IPS-NIHi7 (cell line): ENCODE measurements around the gene EXD2.
"Not testable (repeated sequence)": the region's sequence is repeated elsewhere in the genome, so short reads cannot be mapped to it uniquely, and the experiment has no call there.

Source experiments
- DNase-seq: peaks from one replicate; pipeline ENCODE4 v3.0.0; 2012; ENCODE audit warnings: mixed read lengths; ENCODE audit errors: extremely low spot score

Gene EXD2

DNA sequence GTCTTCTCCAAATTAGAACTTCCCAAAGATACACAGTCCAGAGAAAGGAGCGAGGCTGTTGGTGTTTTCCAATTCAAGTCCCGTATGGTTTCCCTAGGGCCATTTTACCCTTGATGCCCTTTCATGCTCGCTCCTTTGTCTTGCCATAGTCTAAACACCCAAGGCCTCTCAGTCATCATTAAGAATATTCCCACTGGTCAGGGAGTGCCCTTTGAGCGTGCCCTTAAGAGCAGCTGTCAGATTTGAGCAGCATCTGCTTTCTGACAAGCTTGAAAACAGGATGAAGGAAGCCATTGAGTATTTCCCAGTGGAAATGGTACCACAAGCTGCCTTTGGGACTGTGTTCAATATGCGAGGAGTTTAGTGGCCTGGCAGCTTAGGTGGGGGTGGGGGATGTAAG, 58.3 kb downstream of the EXD2 start:
- no peak for DNase-seq

DNA sequence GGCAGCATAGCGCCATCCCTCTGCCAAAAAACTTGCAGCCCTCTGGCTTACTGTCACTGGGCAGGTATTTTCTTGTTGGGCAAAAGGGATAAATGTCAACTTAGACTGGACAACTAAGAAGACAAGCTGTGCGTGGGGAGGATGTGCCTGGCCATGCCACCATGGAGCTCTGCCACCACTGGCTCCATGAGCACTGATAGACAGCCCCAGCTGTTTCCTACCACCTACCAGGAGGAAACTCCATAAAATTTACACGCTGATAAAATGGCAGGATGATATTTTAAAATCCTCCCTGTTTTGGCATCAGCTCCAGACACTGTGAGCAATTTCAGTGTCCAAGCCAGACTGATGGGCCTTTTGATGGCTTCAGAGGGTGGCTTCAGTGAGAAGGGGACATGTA, 61.6 kb downstream of the EXD2 start:
- DNase-seq, result no peak

DNA sequence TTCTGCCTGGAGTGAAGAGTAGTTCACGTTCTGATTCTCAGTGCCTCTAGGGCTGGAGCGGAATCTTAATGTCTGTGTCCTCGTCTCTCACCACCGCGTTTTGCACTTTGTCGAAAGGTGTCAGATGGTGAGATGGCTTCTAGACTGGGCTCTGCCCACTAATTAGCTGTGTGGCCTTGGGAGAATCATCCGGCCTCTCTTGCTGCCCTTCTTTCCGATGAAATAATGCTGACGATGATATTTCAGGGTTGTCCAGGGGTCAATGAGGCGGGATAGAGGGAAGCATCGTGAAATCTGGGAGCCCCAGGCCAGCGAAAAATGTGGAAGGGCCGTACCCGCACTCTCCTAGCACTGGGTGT, 67.8 kb downstream of the EXD2 start:
- no peak for DNase-seq

DNA sequence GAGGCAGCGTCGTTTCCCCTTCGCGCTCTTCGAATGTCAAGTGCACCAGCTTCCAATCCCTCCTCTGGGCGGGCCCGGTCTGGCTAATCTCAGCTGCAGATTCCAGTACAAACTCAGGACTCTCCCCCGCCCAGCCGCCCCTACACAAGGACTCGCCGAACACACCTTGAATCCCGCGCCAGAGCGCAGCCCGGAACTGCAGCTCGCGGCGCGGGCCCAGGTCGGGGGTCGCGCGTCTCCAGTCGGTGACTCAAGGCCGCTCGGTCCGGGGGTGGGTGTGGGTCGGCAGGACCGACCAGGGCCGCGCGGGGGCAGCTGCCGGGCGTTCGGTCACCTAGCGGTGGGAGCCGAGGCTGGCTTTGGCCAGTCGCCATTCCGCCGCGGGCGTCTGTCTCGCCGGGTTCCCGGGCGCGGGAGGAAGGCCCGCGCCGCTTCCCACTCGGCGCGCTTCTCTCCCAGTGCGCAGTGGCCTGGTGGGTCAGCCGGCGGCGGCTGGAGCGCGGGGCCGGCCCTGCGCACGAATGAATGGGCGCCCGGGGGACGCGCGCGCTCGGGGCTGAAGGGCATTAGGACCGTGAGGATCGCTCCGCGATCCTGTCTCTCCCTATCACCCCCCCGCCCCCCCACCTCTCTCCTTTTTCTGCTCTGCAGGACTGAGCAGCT, 68.4 kb downstream of the EXD2 start, which contains the start of gene GALNT16:
Gene GALNT16, plus strand, starts transcription at position 632 of the 663 bp plus-strand sequence. CDS start 133 bp downstream, outside the sequence.
- DNase-seq, result peak; percentile 73

DNA sequence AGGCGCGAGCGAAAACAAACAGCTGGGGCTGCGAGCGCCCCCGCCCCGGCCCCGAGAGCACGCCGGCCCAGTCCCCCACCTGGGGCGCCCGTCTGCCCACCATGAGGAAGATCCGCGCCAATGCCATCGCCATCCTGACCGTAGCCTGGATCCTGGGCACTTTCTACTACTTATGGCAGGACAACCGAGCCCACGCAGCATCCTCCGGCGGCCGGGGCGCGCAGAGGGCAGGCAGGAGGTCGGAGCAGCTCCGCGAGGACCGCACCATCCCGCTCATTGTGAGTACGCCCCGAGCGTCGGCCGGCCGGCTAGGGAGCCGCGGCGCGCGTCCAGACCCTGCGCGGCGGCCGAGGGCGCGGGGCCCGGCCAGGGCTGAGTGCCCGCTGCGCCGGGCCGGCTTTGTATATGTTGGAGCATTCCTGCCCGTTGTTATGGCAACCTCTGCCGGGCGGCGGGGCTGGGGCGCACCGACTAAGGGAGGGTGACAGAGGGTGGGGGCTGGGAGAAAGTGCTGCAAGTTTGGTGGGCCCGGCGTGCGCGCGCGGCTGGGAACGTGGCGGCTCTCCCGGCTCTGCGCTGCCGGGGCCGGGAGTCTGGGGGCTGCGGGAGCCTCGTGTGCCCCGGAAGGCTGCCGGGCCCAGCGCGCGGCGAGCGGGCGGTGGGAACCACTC, 69.0 kb downstream of the EXD2 start:
- peak; percentile 64 for DNase-seq

DNA sequence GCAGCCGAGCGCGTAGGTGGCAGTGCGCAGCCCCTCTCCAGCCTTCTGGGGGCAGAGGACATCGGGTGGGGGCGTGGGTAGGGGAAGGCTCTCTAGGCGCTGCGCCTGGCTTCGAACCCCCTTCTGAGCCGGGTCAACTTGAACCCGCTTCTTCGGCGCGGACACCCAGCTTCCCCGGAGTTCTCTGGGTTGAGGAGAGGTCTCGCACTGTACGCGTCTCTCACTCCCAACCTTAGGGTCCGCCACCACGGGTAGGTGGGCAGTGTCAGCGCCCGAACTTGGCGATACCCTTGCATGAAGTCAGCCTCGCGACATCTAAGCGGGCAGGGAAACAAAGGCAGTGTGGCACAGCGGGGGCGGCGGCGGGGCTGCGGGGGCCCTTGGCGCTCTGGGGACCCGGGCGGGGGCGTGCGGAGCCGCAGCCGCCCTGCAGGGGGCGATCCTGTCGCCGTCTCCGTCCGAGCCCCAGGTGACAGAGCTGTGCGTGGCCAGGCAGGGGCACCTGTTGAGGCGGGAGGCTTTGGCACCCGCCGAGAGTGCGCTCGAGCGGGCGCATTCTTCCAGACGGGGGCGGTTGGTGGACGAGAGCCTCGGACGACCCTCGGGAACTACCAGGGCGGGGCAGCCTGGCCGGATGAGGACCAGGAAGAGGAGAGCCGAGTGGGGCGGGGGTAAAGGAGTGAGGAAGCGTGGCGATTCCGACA, 69.7 kb downstream of the EXD2 start:
- DNase-seq, result peak; percentile 87

DNA sequence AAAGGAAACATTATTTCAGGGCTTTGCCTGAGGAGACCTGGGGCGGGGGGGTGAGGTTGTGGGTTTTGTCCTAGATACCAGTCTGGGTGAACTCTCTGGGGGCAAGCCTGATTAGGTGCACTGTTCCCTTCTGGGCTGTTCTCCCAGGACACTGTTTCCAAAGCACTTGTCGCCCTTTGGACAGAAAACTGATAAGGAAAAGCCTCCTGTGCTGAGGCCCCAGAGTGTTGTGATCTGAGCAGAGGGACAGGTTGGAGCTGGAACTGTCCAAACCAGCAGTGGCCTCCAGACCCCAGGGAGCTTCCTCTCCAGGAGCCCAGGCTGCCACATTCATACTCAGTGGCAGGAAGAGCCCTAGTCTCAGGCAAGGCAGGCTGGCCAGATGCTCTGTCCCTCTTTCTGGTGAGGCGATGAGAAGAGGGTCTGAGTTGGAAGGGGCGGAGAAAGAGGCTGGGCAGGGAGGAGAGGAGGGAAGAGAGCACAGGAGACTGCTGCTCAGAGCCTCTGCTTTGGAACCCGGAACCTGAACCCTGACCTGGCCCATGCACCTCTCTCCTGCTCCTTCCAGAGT, 70.5 kb downstream of the EXD2 start:
- DNase-seq, result peak; percentile 45

DNA sequence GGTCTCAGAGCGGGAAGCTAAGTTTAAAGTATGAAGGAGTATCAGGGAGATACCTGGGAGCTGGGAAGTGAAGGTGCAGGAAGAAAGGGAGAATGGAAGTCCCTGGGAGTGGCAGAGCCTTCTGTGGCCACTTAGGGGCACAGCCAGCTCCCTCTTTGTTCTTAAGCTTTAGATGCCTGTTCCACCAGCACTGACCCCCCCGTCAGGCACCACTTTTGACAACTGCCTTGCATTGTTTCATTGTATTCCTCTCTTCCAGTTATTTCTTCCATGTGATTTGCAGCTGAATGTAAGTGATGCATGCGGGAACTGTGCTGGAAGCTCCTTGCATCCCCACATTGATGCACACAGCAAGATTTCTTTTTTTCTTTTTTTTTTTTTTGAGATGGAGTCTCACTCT, 71.2 kb downstream of the EXD2 start:
- DNase-seq, result no peak

DNA sequence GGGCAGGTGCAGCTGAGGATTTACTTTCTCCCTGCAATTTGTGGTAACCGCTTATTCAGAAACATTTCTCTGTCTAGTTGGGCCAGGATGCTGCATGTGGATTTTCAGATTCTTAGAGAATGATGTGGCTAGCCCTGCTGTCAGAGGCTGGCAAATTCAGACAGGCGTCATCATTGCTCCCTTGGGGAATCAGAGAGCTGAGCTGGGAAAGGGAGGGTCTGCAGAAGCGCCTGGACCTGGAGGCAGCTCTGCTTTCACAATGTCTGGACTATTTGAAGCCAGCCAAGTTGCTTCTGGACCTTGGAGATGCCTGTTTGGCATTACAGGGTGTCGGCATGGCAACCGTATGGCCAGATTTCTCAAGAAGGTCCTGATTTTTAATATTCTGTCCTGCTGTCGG, 72.1 kb downstream of the EXD2 start:
- DNase-seq, result no peak

DNA sequence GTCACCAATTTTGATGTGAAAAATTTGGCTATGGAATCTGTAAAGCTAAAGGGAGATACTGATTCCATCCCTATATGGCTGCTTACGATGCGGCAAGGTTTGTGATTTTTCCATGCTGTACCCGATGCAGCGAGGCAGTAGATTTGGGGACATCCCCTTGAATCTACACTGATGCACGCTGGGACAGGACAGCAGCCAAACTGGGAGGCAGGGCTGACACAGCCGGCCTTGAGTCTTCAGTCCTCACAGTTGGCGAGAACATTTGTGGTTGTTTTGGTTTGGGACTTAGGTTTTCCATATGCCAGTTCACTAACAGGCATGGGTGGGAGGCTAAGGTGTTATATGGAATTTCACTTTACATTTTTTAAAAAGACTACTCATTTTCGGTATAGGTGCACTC, 72.5 kb downstream of the EXD2 start:
- DNase-seq, result no peak

DNA sequence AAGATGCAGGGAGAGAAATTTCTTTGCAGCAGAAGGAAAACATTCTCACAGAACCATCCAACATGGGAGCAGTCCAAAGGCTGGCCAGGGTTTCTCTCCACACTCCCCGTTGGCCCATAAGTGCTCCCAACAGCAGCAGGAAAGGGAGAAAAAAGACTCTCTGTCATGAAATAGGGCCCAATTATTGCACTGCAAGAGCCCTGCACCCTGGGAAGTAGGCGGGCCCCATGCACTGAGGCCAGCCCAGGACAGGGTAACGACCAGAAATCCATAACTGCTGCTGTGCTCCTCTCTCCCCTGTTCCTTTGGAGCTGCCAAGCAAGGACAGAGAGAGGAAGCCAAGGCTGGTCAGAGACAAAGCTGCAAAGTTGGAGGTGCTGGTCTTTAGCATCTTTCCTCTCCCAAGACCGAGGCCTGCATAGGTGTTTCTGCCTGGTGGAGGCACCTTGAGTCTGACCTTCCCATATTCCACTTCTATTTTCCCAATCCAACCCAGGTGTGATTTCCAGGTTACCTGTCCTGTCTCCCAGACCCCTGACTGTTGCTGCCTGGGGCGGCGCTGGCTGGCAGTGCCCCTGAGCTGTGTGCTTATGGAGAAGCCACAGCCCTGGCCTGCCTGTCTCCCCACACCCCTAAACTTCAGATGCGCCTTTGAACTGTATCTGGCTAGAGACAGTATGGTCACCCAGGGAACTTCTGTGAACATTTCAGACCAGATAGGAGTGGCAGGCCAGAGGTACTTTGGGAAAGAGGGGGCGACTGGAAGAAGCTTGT, 75.5 kb downstream of the EXD2 start:
- no peak for DNase-seq

DNA sequence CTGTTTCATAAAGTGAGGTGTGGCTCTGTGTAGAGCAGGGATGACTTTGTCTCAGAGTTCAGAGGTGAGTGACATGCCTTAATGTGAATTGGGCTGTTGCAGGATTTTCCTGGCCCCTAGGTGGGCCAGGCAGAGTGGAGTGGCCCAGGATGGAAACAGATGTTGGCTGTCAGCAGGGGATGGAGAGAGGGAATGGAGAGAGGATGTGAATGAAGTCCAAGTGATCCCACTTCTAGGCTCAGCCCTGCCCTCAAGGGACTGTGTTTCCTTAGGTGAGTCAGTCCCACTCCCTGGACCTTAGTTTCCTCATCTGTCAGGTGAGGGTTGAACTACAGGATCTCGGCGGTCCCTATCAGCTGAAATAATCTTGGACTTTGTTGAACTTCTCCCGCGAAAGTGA, 76.2 kb downstream of the EXD2 start:
- no peak for DNase-seq

DNA sequence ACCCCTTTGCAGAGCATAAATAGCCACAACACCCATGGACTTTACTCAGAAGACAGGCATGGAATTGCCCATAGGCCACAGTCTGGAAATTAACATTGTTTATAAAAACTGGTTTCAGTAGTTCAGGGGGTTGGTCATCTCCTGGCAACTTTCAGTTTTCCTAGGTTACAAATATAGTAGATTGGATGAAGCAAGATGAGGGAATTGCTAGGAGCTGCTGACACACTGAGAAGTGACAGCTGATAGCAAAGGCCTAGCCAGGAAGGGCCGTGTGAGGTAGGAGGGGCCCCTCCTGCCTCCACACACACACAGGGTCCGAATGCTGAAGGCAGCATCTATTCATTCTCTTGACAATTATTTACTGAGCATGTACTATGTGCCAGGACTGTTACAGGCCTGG, 76.9 kb downstream of the EXD2 start:
- no peak for DNase-seq

DNA sequence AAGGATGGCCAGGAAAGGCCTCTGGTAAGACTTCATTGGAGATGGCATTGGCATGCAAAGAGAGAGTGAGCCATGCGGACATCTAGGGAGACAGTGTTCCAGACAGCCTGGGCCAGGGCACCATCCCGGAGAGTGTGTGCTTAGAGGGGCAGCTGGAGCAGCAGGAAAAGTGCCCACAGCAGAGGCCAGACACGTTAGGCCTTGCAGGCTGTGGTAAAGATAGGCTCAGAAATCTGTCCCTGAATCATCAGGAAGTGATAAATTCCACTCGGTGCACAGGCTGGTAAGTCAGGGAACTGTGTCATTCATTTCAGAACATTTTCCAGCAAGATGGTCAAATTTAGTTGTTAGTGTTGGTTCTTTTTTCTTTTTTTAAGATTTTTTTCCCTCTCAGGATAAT, 77.5 kb downstream of the EXD2 start:
- no peak for DNase-seq

DNA sequence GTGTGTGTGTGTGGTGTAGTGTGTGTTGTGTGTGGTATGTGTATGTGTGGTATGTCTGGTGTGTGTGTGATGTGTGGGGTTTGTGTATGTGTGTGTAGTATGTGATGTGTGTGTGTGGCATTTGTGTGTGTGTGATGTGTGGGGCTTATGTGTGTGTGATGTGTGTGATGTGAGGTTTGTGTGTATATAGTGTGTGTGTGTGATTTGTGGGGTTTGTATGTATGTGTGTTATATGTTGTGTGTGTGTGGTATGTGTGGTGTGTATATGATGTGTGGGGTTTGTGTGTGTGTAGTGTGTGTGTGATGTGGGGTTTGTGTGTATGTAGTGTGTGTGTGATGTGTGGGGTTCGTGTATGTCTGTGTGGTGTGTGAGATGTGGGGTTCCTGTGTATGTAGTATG, 78.1 kb downstream of the EXD2 start:
- no peak for DNase-seq

DNA sequence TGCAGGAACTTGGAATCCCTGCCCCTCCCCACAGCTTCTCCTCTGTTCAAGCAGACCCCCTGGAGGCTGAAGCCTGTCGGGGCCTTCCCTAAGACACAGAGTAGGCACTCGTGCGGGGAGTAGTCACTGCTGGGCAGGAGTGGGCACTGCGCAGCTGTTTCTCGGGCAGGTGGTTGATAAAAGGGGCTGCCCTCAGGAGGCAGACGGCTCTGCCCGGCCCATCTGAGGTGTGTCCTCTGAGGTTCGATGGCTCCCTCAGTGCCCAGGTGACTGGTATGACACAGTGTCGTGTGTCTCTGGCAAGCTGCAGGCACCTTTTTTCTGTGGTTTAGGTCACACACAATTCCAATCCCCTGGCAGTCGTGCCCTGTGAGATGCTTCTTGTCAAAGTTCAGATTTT, 78.8 kb downstream of the EXD2 start:
- DNase-seq, result no peak

DNA sequence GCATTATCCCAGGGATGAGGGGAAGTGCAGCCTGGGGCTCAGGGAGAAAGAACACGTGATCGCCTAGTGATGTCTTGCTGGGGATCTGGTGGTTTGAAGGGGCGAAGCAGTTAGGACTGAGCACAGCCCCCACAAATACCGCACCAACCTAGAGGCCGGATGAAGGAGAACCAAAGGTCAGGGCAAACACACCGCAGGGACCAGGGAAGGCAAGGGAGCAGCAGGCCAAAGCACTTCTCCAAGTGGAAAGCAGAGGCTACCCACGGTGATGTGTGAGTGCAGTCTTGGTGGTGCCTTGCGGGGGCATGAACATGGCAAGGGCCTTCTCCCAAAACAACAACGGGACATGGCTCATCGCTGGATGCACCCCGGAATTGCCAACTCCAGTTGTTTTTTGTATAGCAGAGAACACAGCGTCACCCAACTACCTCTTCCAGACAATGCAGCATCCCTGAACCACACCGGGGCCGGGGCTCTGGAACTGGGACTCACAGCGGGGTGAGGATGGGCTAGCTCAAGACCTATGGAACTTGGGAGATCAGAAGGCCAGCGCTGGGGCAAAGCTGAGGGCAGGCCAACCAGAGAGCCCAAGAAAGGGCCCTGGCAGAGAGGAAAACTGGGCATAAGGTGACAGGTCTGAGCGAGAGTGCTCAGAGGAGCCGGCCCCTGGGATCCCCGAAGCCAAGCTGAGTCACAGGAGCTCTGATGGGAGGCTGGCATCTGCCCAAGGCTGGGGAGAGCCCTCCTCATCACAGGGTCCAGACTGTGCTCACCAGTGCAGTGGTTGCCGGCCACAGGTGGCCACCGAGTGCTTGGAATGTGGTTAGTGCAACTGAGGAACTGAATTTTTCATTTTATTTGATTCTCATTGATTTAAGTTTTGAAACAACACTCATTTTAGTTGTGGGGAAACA, 79.8 kb downstream of the EXD2 start:
- DNase-seq, result no peak

DNA sequence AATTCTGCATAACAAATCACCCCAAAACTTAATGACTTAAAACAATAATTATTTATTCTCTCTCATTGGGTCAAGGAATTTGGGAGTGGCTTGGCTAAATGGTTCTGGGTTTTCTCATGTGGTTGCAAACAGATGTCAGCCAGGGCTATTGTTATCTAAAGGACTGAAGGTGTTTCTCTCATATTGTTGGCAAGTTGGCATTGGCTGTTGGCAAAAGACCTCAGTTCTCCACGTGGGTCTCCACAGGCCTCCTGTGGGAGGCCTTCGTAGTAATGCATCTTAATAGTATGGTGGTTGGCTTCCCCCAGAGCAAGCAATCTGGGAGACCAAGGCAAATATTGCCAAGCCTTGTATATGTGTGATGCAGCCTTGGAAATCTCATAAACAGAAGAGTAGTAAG, 83.0 kb downstream of the EXD2 start:
- DNase-seq, result no peak

DNA sequence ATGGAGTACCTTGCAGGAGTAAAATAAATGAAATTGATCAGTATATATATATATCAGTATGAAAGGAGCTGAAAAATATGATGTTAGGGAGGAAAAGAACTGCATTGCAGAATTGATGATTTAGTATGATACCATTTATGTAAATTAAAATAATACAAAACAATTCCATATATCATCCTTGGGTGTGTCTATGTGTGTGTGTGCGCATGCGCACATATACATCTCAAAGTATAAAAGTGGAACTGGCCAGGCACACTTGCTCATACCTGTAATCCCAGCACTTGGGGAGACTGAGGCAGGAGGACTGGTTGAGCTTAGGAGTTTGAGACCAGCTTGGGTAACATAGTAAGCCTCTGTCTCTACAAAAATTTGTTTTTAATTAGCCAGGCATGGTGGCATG, 84.0 kb downstream of the EXD2 start:
- no peak for DNase-seq

DNA sequence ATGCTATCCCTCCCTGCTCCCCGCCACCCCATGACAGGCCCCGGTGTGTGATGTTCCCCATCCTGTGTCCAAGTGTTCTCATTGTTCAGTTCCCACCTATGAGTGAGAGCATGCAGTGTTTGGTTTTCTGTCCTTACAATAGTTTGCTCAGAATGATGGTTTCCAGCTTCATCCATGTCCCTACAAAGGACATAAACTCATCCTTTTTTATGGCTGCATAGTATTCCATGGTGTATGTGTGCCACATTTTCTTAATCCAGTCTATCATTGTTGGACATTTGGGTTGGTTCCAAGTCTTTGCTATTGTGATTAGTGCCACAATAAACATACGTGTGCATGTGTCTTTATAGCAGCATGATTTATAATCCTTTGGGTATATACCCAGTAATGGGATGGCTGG, 86.1 kb downstream of the EXD2 start:
- DNase-seq, result not testable (repeated sequence)

DNA sequence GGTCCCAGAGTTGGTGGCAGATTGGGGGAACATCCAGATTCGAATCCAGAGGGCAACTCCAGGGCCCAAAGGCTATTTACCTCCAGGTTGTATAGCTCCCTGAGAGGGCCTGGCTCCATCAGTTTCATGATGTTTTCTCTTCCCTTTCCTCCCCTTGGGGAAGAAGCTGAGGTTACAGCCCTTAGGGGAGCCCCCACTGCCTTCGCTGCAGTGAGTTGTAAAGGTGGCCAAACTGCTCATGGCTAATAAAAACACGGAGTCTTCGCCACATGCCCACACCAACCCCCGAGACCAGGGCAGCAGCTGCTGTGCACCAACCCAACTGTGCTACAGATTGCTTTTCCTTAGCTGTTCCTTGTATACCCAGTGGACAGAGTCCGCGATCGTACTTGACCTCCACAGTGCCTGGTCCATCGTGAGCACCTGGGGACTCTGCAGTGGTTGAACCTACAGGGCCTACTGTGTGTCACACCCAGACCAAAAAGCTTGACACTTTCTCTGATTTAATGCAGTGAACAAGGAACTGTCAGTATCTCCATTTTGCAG, 89.5 kb downstream of the EXD2 start:
- no peak for DNase-seq
